SK-N-SH treated with all-trans-retinoic acid at 6 μM for 48 hours (cell line): ENCODE data around the gene BABAM1.

Experiments used
- ATAC-seq: fragments of 200-7000 bp; cut with Tn5 transposase; 3 replicates; pipeline ENCODE4 v1.9.1; 2020; ENCODE audit warnings: mild to moderate bottlenecking, moderate library complexity
- ARNTL ChIP-seq: fragments of 450-650 bp; formaldehyde crosslinking; IDR thresholded peaks from 2 replicates; pipeline ENCODE4 v1.5.0; 2020; ENCODE audit warnings: low read depth, mild to moderate bottlenecking, moderate library complexity, borderline replicate concordance
- BACH2 ChIP-seq: fragments of 250-450 bp; sonication (Bioruptor Pico); IDR thresholded peaks from 2 replicates; pipeline ENCODE4 v1.9.0; 2021; ENCODE audit warnings: mild to moderate bottlenecking, borderline replicate concordance
- CSDC2 ChIP-seq: fragments of 250-450 bp; sonication (Bioruptor Pico); IDR thresholded peaks from 2 replicates; pipeline ENCODE4 v1.5.0; 2020; ENCODE audit warnings: mild to moderate bottlenecking, moderate library complexity
- CSRNP3 ChIP-seq: fragments of 250-450 bp; sonication (Bioruptor Pico); IDR thresholded peaks from 2 replicates; pipeline ENCODE4 v1.5.1; 2021; ENCODE audit warnings: mild to moderate bottlenecking, moderate library complexity
- ESRRG ChIP-seq: fragments of 250-450 bp; sonication (Bioruptor Pico); IDR thresholded peaks from 2 replicates; pipeline ENCODE4 v1.6.1; 2021; ENCODE audit warnings: mild to moderate bottlenecking
- GLIS3 ChIP-seq: fragments of 250-450 bp; sonication (Bioruptor Pico); IDR thresholded peaks from 2 replicates; pipeline ENCODE4 v1.5.0; 2020; ENCODE audit warnings: mild to moderate bottlenecking, moderate library complexity
- ISL1 ChIP-seq: fragments of 250-450 bp; sonication (Bioruptor Pico); IDR thresholded peaks from 2 replicates; pipeline ENCODE4 v2.1.2; 2022; ENCODE audit warnings: mild to moderate bottlenecking, moderate library complexity
- OSR1 ChIP-seq: fragments of 250-450 bp; sonication (Bioruptor Pico); IDR thresholded peaks from 2 replicates; pipeline ENCODE4 v1.8.0; 2022; ENCODE audit warnings: moderate library complexity, mild to moderate bottlenecking, inconsistent platforms
- PATZ1 ChIP-seq: fragments of 250-450 bp; sonication (Bioruptor Pico); IDR thresholded peaks from 2 replicates; pipeline ENCODE4 v1.8.0; 2020; ENCODE audit warnings: mild to moderate bottlenecking, moderate library complexity, borderline replicate concordance
- PPARA ChIP-seq: fragments of 250-450 bp; sonication (Bioruptor Pico); IDR thresholded peaks from 2 replicates; pipeline ENCODE4 v1.5.0; 2020; ENCODE audit warnings: mild to moderate bottlenecking, borderline replicate concordance
- RARB ChIP-seq: fragments of 250-450 bp; sonication (Bioruptor Pico); IDR thresholded peaks from 2 replicates; pipeline ENCODE4 v1.8.0; 2021; ENCODE audit warnings: mild to moderate bottlenecking, moderate library complexity
- SNAI2 ChIP-seq: fragments of 250-450 bp; sonication (Bioruptor Pico); IDR thresholded peaks from 2 replicates; pipeline ENCODE4 v1.5.0; 2020; ENCODE audit warnings: mild to moderate bottlenecking, moderate library complexity
- TCF4 ChIP-seq: fragments of 250-450 bp; sonication (Bioruptor Pico); IDR thresholded peaks from 2 replicates; pipeline ENCODE4 v1.8.0; 2021; ENCODE audit warnings: mild to moderate bottlenecking, moderate library complexity, borderline replicate concordance
- TOX ChIP-seq: fragments of 250-450 bp; sonication (Bioruptor Pico); IDR thresholded peaks from 2 replicates; pipeline ENCODE4 v1.8.0; 2021; ENCODE audit warnings: mild to moderate bottlenecking, moderate library complexity, borderline replicate concordance
- ZC3H10 ChIP-seq: fragments of 250-450 bp; sonication (Bioruptor Pico); IDR thresholded peaks from 2 replicates; pipeline ENCODE4 v1.5.1; 2021; ENCODE audit warnings: mild to moderate bottlenecking, moderate library complexity
- ZFP3 ChIP-seq: fragments of 250-450 bp; sonication (Bioruptor Pico); IDR thresholded peaks from 2 replicates; pipeline ENCODE4 v1.5.0; 2020; ENCODE audit warnings: mild to moderate bottlenecking, moderate library complexity
- ZFP30 ChIP-seq: fragments of 450-650 bp; formaldehyde crosslinking; IDR thresholded peaks from 2 replicates; pipeline ENCODE4 v1.5.0; 2022; ENCODE audit warnings: mild to moderate bottlenecking, moderate library complexity
- ZNF565 ChIP-seq: fragments of 450-650 bp; formaldehyde crosslinking; conservative IDR thresholded peaks from 2 replicates; pipeline ENCODE4 v1.5.0; 2020; ENCODE audit warnings: low read depth, mild to moderate bottlenecking, moderate library complexity
- ZNF8 ChIP-seq: fragments of 450-650 bp; formaldehyde crosslinking; IDR thresholded peaks from 2 replicates; pipeline ENCODE4 v1.5.0; 2020; ENCODE audit warnings: mild to moderate bottlenecking, moderate library complexity
- TF ChIP-seq, protein P1 (sequence below): fragments of 250-450 bp; sonication (Bioruptor Pico); IDR thresholded peaks from 2 replicates; pipeline ENCODE4 v1.8.0; 2021; ENCODE audit warnings: low read depth, mild to moderate bottlenecking, moderate library complexity, borderline replicate concordance
- TF ChIP-seq, protein P2 (sequence below): fragments of 250-450 bp; sonication (Bioruptor Pico); IDR thresholded peaks from 2 replicates; pipeline ENCODE4 v1.5.0; 2020; ENCODE audit warnings: mild to moderate bottlenecking, moderate library complexity

BABAM1 gene

GRCh38 chr19:17304386-17305215 is 37.4 kb downstream of the BABAM1 start:
- ATAC-seq: no peak
- TF ChIP-seq PATZ1 (CRISPR knock-in tag): no peak
- TF ChIP-seq ARNTL: no peak
- no peak for TF ChIP-seq BACH2

GRCh38 chr19:17305216-17305516 is 37.9 kb downstream of the BABAM1 start:
- TF ChIP-seq SNAI2 (CRISPR knock-in tag) (no peak), ZNF565 (CRISPR knock-in tag) (no peak), TOX (CRISPR knock-in tag) (no peak)
- TF ChIP-seq, protein P1, sequence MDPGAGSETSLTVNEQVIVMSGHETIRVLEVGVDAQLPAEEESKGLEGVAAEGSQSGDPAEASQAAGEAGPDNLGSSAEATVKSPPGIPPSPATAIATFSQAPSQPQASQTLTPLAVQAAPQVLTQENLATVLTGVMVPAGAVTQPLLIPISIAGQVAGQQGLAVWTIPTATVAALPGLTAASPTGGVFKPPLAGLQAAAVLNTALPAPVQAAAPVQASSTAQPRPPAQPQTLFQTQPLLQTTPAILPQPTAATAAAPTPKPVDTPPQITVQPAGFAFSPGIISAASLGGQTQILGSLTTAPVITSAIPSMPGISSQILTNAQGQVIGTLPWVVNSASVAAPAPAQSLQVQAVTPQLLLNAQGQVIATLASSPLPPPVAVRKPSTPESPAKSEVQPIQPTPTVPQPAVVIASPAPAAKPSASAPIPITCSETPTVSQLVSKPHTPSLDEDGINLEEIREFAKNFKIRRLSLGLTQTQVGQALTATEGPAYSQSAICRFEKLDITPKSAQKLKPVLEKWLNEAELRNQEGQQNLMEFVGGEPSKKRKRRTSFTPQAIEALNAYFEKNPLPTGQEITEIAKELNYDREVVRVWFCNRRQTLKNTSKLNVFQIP (CRISPR knock-in tag): no peak
- ATAC-seq: no peak

DNA sequence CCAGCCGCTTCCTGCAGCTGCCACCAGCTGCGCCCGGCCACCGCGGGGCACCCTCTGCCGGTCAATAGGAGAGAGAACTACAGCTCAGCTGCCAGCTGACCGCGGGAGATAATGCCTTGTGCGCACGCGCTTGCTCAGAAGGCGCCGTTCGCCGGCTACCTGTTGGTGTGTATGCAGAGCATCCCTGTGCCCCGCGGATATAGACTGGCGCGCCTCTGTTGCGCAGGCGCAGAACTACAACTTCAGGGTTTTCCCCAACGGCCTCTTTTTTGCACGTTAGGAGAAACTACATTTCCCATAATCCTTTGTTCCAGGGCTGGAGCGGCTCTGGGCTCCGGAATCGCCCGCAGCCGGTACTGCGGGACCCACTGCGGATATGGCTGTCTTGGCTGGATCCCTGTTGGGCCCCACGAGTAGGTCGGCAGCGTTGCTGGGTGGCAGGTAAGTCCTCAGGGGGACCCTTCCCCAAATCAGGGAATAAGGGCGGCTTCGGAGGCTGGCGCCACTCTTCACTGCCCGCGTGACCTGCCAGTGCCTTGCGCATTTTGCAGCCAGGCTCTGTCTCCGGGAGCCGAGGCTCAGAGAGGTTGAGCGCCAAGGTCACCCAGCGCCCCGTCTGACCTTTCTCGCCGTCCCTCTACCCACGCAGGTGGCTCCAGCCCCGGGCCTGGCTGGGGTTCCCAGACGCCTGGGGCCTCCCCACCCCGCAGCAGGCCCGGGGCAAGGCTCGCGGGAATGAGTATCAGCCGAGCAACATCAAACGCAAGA is 38.5 kb downstream of the BABAM1 start, which contains the start of gene MRPL34:
TSS of gene MRPL34 (plus strand) at position 356 of the 768 bp plus-strand sequence. CDS start at position 377, 21 bp downstream.
- TF ChIP-seq TOX (CRISPR knock-in tag) (no peak), TCF4 (CRISPR knock-in tag) (peak; percentile 96), ZFP3 (peak; percentile 62; the same call in 1 of the 2 replicates), ZNF8 (CRISPR knock-in tag) (no peak)
- TF ChIP-seq, protein P2, sequence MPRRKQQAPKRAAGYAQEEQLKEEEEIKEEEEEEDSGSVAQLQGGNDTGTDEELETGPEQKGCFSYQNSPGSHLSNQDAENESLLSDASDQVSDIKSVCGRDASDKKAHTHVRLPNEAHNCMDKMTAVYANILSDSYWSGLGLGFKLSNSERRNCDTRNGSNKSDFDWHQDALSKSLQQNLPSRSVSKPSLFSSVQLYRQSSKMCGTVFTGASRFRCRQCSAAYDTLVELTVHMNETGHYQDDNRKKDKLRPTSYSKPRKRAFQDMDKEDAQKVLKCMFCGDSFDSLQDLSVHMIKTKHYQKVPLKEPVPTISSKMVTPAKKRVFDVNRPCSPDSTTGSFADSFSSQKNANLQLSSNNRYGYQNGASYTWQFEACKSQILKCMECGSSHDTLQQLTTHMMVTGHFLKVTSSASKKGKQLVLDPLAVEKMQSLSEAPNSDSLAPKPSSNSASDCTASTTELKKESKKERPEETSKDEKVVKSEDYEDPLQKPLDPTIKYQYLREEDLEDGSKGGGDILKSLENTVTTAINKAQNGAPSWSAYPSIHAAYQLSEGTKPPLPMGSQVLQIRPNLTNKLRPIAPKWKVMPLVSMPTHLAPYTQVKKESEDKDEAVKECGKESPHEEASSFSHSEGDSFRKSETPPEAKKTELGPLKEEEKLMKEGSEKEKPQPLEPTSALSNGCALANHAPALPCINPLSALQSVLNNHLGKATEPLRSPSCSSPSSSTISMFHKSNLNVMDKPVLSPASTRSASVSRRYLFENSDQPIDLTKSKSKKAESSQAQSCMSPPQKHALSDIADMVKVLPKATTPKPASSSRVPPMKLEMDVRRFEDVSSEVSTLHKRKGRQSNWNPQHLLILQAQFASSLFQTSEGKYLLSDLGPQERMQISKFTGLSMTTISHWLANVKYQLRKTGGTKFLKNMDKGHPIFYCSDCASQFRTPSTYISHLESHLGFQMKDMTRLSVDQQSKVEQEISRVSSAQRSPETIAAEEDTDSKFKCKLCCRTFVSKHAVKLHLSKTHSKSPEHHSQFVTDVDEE (CRISPR knock-in tag): peak; percentile 85; the same call in 1 of the 2 replicates
- TF ChIP-seq, all 23 proteins: peak for 3
- ATAC-seq: peak; percentile 75

- TF ChIP-seq OSR1 (CRISPR knock-in tag) (no peak), ESRRG (CRISPR knock-in tag) (no peak), ZFP30 (no peak), GLIS3 (CRISPR knock-in tag) (no peak), SNAI2 (CRISPR knock-in tag) (no peak)
- TF ChIP-seq, protein P1 (CRISPR knock-in tag): no peak
- ATAC-seq: no peak
Measured at GRCh38 chr19:17306285-17306714, 39.1 kb downstream of the BABAM1 start.

DNA sequence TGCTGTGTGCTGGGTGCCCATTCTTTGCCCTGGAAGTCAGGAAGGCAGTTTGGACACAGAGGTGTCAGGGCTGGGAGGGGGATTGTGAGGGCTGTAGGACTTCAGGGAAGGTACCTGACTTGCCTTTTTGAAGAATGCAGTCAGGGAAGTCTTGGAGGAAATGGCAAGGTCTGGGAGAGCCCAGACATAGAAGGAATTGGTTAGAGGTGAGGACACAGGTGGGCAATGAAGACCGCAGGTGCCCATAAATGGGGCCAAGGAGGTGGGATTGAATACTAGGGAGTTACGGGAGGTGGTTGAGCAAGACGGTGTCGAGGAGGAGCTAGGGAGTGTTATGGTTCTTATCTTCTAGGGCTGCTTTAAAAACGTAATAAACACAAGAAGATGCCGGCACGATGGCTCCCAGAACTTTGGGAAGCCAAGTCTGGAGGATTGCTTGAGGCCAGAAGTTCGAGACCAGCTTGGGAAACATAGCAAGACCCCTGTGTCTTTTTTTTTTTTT is 40.7 kb downstream of the BABAM1 start:
- no peak for ATAC-seq
- TF ChIP-seq ISL1 (no peak), RARB (CRISPR knock-in tag) (no peak), GLIS3 (CRISPR knock-in tag) (no peak), BACH2 (no peak), PPARA (no peak), ZNF565 (CRISPR knock-in tag) (no peak), TOX (CRISPR knock-in tag) (no peak), CSDC2 (CRISPR knock-in tag) (no peak), CSRNP3 (CRISPR knock-in tag) (no peak), ESRRG (CRISPR knock-in tag) (no peak), ZFP3 (no peak), PATZ1 (CRISPR knock-in tag) (no peak), ZC3H10 (no peak)
